ENCODE measurements around the gene NDRG4.

The NDRG4 gene

DNA sequence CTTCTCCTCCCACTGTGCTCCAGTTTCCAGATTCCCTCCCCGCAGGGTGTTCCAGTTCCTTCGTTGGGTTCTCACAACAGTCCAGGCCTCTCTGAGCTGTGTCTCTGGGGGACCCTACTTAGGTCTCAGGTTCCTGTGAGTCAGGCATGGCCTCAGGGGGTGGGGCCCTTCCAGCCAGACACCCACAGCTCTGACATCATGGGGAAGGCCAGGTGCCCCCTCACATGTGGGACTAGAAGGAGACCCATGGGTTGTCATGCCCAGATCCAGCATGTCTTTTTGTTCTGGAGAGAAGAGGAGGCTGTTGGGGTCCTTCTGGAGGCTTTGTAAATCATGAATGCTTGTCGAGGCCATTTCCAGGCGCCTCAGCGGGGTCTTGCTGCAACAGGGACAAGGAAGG lies 32.0 kb upstream of the NDRG4 start:
- Histone ChIP-seq H3K4me3 (ENCODE audit: low read length, poor library complexity, severe bottlenecking) (no peak overlapping the region), H3K9me2 (replicated peaks; ENCODE audit: low read depth, low read length) (no peaks in the 10 kb centered on the region), H3F3A (ENCODE audit: low read depth) (no peaks in the 10 kb centered on the region), H3K27me3 (ENCODE audit: insufficient read depth, low read length, poor library complexity, severe bottlenecking) (no peaks in the 10 kb centered on the region), H3K9ac (ENCODE audit: low read depth, low read length, poor library complexity, severe bottlenecking) (no peak overlapping the region), H3K79me2 (ENCODE audit: insufficient read depth, low read length) (no peaks in the 10 kb centered on the region), H3K36me3 (ENCODE audit: insufficient read depth, low read length) (no peaks in the 10 kb centered on the region), H3K9me3 (ENCODE audit: insufficient read depth, low read depth, low read length) (no peaks in the 10 kb centered on the region), H4K20me1 (ENCODE audit: insufficient read depth, low read length, poor library complexity, severe bottlenecking) (no peaks in the 10 kb centered on the region), H3K4me2 (ENCODE audit: low read depth, low read length, poor library complexity, severe bottlenecking) (no peak overlapping the region), H2AFZ (ENCODE audit: low read length) (no peak overlapping the region), H3K4me1 (ENCODE audit: insufficient read depth, low read length, poor library complexity, severe bottlenecking) (peaks cover 13% of the 10 kb centered on the region)
- no peak for TF ChIP-seq EZH2phosphoT487 (IDR thresholded peaks at IDR 0.05; ENCODE audit: borderline replicate concordance)
- TF ChIP-seq, protein P1, sequence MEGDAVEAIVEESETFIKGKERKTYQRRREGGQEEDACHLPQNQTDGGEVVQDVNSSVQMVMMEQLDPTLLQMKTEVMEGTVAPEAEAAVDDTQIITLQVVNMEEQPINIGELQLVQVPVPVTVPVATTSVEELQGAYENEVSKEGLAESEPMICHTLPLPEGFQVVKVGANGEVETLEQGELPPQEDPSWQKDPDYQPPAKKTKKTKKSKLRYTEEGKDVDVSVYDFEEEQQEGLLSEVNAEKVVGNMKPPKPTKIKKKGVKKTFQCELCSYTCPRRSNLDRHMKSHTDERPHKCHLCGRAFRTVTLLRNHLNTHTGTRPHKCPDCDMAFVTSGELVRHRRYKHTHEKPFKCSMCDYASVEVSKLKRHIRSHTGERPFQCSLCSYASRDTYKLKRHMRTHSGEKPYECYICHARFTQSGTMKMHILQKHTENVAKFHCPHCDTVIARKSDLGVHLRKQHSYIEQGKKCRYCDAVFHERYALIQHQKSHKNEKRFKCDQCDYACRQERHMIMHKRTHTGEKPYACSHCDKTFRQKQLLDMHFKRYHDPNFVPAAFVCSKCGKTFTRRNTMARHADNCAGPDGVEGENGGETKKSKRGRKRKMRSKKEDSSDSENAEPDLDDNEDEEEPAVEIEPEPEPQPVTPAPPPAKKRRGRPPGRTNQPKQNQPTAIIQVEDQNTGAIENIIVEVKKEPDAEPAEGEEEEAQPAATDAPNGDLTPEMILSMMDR (conservative IDR thresholded peaks at IDR 0.05; ENCODE audit: low read length), result no peak

DNA sequence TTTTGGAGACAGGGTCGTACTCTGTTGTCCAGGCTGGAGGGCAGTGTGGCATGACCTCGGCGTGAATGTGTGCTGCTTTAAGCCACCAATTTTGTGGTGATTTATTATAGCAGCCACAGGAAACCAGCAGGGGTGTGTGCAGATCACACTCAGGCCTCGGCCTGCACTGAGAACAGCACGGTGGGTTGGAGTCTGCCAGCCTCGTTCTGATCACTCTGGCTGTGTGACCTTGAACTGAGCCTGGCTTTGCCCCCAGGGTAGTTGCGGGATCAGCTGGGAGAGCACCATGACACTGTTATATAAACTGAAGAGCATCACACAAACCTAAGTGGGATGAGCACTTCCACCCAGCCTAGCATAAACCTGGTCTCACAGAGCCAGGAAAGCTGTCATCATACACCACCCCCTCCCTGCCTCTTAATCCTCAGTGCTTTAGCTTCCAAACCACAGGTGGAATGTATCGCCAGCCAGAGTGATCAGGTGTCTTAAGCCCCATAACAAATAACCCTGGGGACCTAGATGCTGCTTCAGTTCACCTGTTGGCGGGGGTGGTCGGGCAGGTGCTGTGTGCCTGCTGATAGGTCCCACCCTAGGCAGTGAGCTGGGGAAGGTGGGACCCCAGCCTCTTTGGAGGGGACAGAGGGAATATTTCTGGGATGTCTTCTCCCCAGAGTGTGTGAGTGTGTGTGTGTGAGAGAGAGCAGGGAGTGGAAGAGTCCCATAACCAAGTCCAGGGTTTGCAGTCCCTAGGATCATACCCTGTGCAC lies 28.6 kb upstream of the NDRG4 start:
- H3K4me3 ChIP-seq (ENCODE audit: low read length, poor library complexity, severe bottlenecking), result no peak overlapping the region
- TF ChIP-seq, protein P1 (conservative IDR thresholded peaks at IDR 0.05; ENCODE audit: low read length), result no peak
- no peak for TF ChIP-seq EZH2phosphoT487 (IDR thresholded peaks at IDR 0.05; ENCODE audit: borderline replicate concordance)
- no peaks in the 10 kb centered on the region for H3K36me3 ChIP-seq (ENCODE audit: insufficient read depth, low read length)
- H3K9ac ChIP-seq (ENCODE audit: low read depth, low read length, poor library complexity, severe bottlenecking), result no peak overlapping the region
- H3K4me2 ChIP-seq (ENCODE audit: low read depth, low read length, poor library complexity, severe bottlenecking), result peak overlapping the region; percentile 34
- H3K4me1 ChIP-seq (ENCODE audit: insufficient read depth, low read length, poor library complexity, severe bottlenecking), result peaks cover 13% of the 10 kb centered on the region
- no peaks in the 10 kb centered on the region for H3K27me3 ChIP-seq (ENCODE audit: insufficient read depth, low read length, poor library complexity, severe bottlenecking)
- no peaks in the 10 kb centered on the region for H4K20me1 ChIP-seq (ENCODE audit: insufficient read depth, low read length, poor library complexity, severe bottlenecking)
- no peaks in the 10 kb centered on the region for H3F3A ChIP-seq (ENCODE audit: low read depth)
- H2AFZ ChIP-seq (ENCODE audit: low read length), result no peak overlapping the region; the same call in 1 of the 2 replicates
- H3K9me2 ChIP-seq (replicated peaks; ENCODE audit: low read depth, low read length), result no peaks in the 10 kb centered on the region
- no peaks in the 10 kb centered on the region for H3K79me2 ChIP-seq (ENCODE audit: insufficient read depth, low read length)
- no peaks in the 10 kb centered on the region for H3K9me3 ChIP-seq (ENCODE audit: insufficient read depth, low read depth, low read length)

DNA sequence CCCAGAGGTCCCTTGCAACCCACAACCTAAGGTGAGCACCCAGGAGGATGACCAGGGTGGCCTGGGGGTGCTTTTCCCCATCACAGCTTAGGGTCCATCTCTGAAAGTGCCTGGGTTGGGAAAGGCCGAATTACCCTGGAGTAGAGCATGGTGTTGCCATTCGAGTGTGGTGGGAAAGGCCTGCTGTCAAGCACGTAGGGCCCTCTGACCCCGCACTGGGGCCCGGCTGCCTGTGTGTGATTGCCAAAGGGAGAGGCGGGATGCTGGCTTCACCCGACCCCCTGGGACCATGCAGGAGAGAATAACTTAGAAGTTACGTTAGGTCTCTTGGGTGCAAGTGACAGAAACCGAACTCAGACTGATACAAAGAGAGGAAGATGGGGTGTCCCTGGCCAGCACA lies 27.7 kb upstream of the NDRG4 start:
- TF ChIP-seq, protein P1 (conservative IDR thresholded peaks at IDR 0.05; ENCODE audit: low read length), result no peak
- no peak for TF ChIP-seq EZH2phosphoT487 (IDR thresholded peaks at IDR 0.05; ENCODE audit: borderline replicate concordance)
- H3K79me2 ChIP-seq (ENCODE audit: insufficient read depth, low read length), result no peaks in the 10 kb centered on the region
- H3K4me1 ChIP-seq (ENCODE audit: insufficient read depth, low read length, poor library complexity, severe bottlenecking), result peaks cover 13% of the 10 kb centered on the region
- H2AFZ ChIP-seq (ENCODE audit: low read length), result no peak overlapping the region
- H3K27me3 ChIP-seq (ENCODE audit: insufficient read depth, low read length, poor library complexity, severe bottlenecking), result no peaks in the 10 kb centered on the region
- no peaks in the 10 kb centered on the region for H3K9me2 ChIP-seq (replicated peaks; ENCODE audit: low read depth, low read length)
- H3K9ac ChIP-seq (ENCODE audit: low read depth, low read length, poor library complexity, severe bottlenecking), result no peak overlapping the region
- H3F3A ChIP-seq (ENCODE audit: low read depth), result no peaks in the 10 kb centered on the region
- H3K4me2 ChIP-seq (ENCODE audit: low read depth, low read length, poor library complexity, severe bottlenecking), result no peak overlapping the region
- no peaks in the 10 kb centered on the region for H4K20me1 ChIP-seq (ENCODE audit: insufficient read depth, low read length, poor library complexity, severe bottlenecking)
- no peaks in the 10 kb centered on the region for H3K36me3 ChIP-seq (ENCODE audit: insufficient read depth, low read length)
- H3K9me3 ChIP-seq (ENCODE audit: insufficient read depth, low read depth, low read length), result no peaks in the 10 kb centered on the region
- H3K4me3 ChIP-seq (ENCODE audit: low read length, poor library complexity, severe bottlenecking), result no peak overlapping the region
